Retinal pigment epithelial cell (primary cell): ENCODE results near the gene SLC7A4.

Experiments used
- DNase-seq: peaks from one replicate; pipeline ENCODE4 v3.0.0-alpha.2; 2010; ENCODE audit warnings: low read depth
- H3K4me3 ChIP-seq: 2 replicates; pipeline ENCODE4 v1.5.1; 2011; ENCODE audit warnings: mild to moderate bottlenecking, low read length, control low read depth, moderate library complexity
- CTCF ChIP-seq: conservative IDR thresholded peaks from 2 replicates; pipeline ENCODE4 v1.5.1; 2011; ENCODE audit warnings: low read depth, low read length, control low read depth, inconsistent platforms

SLC7A4 gene

GRCh38 chr22:21030621-21031544 is 1.5 kb downstream of the SLC7A4 start:
- DNase-seq: no peak
- TF ChIP-seq CTCF: no peak

GRCh38 chr22:21030032-21030431 is 2.3 kb downstream of the SLC7A4 start:
- TF ChIP-seq CTCF: no peak

More at GRCh38 chr22:21030621-21031544, 1.5 kb downstream of the SLC7A4 start:
- H3K4me3 ChIP-seq: no peak overlapping the region

GRCh38 chr22:21029486-21030025 is 2.8 kb downstream of the SLC7A4 start:
- DNase-seq: no peak
- no peak overlapping the region for H3K4me3 ChIP-seq
- TF ChIP-seq CTCF: no peak

More at GRCh38 chr22:21030032-21030431, 2.3 kb downstream of the SLC7A4 start:
- no peak for DNase-seq
- no peak overlapping the region for H3K4me3 ChIP-seq

GRCh38 chr22:21028277-21029251 is 3.8 kb downstream of the SLC7A4 start:
- no peak for DNase-seq
- no peak overlapping the region for H3K4me3 ChIP-seq
- TF ChIP-seq CTCF: no peak

- no peak overlapping the region for H3K4me3 ChIP-seq
- no peak for TF ChIP-seq CTCF
These were observed 5.3 kb downstream of the SLC7A4 start for GRCh38 chr22:21026783-21027692.

More at GRCh38 chr22:21026783-21027692, 5.3 kb downstream of the SLC7A4 start:
- DNase-seq: no peak
